Nephron (organoid): ENCODE measurements around the gene SNCAIP.

Experiments
- H3K27ac Mint-ChIP-seq, 3 experiments: 2 replicates each; pipeline ENCODE4 v1.8.0; 2020; ENCODE audit warnings: mixed read lengths in 3 of 3, mild to moderate bottlenecking in 2 of 3, moderate library complexity in 1 of 3
- H3K27me3 Mint-ChIP-seq: 2 replicates; pipeline ENCODE4 v1.8.0; 2021; ENCODE audit warnings: low read depth, mild to moderate bottlenecking, moderate library complexity, mixed read lengths
- H3K36me3 Mint-ChIP-seq: 2 replicates; pipeline ENCODE4 v1.8.0; 2020; ENCODE audit warnings: low read depth, mixed read lengths
- H3K4me1 Mint-ChIP-seq: 2 replicates; pipeline ENCODE4 v1.8.0; 2020; ENCODE audit warnings: mixed read lengths
- H3K4me3 Mint-ChIP-seq, 3 experiments: 2 replicates each; pipeline ENCODE4 v1.8.0; 2020; ENCODE audit warnings: mild to moderate bottlenecking in 3 of 3, mixed read lengths in 3 of 3, moderate library complexity in 2 of 3
- H3K9me3 Mint-ChIP-seq: 2 replicates; pipeline ENCODE4 v1.8.0; 2020; ENCODE audit warnings: mixed read lengths
- CTCF ChIP-seq, 3 experiments: fragments of 200-600 bp; sonication (generic); IDR thresholded peaks; one replicate each; pipeline ENCODE4 v1.5.0; 2021; ENCODE audit warnings: antibody characterized with exemption in 3 of 3; ENCODE audit not compliant: unreplicated experiment in 3 of 3

Gene SNCAIP

GRCh38 chr5:122341087-122341486 is 29.1 kb downstream of the SNCAIP start:
- Mint-ChIP-seq H3K4me1 (peaks cover 13% of the 10 kb centered on the region), H3K9me3 (no peaks in the 10 kb centered on the region)

GRCh38 chr5:122342256-122342655 is 30.2 kb downstream of the SNCAIP start:
- TF ChIP-seq CTCF (IDR thresholded peaks at IDR 0.05; ENCODE audit: unreplicated experiment in 3 of 3): no peak
- no peak overlapping the region for H3K4me3 Mint-ChIP-seq
- H3K9me3 Mint-ChIP-seq: no peaks in the 10 kb centered on the region
- no peaks in the 10 kb centered on the region for H3K27me3 Mint-ChIP-seq
- peaks cover 23% of the 10 kb centered on the region for H3K4me1 Mint-ChIP-seq
- H3K27ac Mint-ChIP-seq: no peak overlapping the region
- peaks cover 8% of the 10 kb centered on the region for H3K36me3 Mint-ChIP-seq

More at GRCh38 chr5:122341087-122341486, 29.1 kb downstream of the SNCAIP start:
- TF ChIP-seq CTCF (IDR thresholded peaks at IDR 0.05; ENCODE audit: unreplicated experiment in 3 of 3): no peak
- no peak overlapping the region for H3K27ac Mint-ChIP-seq
- H3K4me3 Mint-ChIP-seq: no peak overlapping the region
- H3K36me3 Mint-ChIP-seq: peaks cover 12% of the 10 kb centered on the region
- H3K27me3 Mint-ChIP-seq: no peaks in the 10 kb centered on the region

GRCh38 chr5:122346897-122347581 is 35.0 kb downstream of the SNCAIP start:
- H3K27me3 Mint-ChIP-seq: no peaks in the 10 kb centered on the region
- no peak for TF ChIP-seq CTCF (IDR thresholded peaks at IDR 0.05; ENCODE audit: unreplicated experiment in 3 of 3)
- H3K4me3 Mint-ChIP-seq: no peak overlapping the region
- H3K4me1 Mint-ChIP-seq: peaks cover 40% of the 10 kb centered on the region
- H3K27ac Mint-ChIP-seq: peak overlapping the region; percentile 64 to 70 (median 65)
- no peaks in the 10 kb centered on the region for H3K9me3 Mint-ChIP-seq
- H3K36me3 Mint-ChIP-seq: peaks cover 8% of the 10 kb centered on the region

GRCh38 chr5:122350496-122350895 is 38.5 kb downstream of the SNCAIP start:
- no peak for TF ChIP-seq CTCF (IDR thresholded peaks at IDR 0.05; ENCODE audit: unreplicated experiment in 3 of 3)
- H3K9me3 Mint-ChIP-seq: no peaks in the 10 kb centered on the region
- H3K27me3 Mint-ChIP-seq: no peaks in the 10 kb centered on the region
- no peak overlapping the region for H3K4me3 Mint-ChIP-seq
- peaks cover 8% of the 10 kb centered on the region for H3K36me3 Mint-ChIP-seq
- H3K27ac Mint-ChIP-seq: peak overlapping the region in 2 of 3 experiments; percentile 4 to 43
- H3K4me1 Mint-ChIP-seq: peaks cover 73% of the 10 kb centered on the region

GRCh38 chr5:122351416-122352157 is 39.5 kb downstream of the SNCAIP start:
- Mint-ChIP-seq H3K4me1 (peaks cover 69% of the 10 kb centered on the region), H3K36me3 (peaks cover 10% of the 10 kb centered on the region), H3K27ac (peak overlapping the region; percentile 34 to 89 (median 82)), H3K9me3 (no peaks in the 10 kb centered on the region), H3K27me3 (no peaks in the 10 kb centered on the region), H3K4me3 (no peak overlapping the region)
- no peak for TF ChIP-seq CTCF (IDR thresholded peaks at IDR 0.05; ENCODE audit: unreplicated experiment in 3 of 3)
